MM.1S (cell line): Measurements from ENCODE around the gene CCDC71L.

Experiments
- DNase-seq: peaks from one replicate; pipeline ENCODE4 v3.0.0-alpha.2; 2015
- H2AFZ ChIP-seq: fragments of 300-600 bp; sonication (generic); 2 replicates; pipeline ENCODE4 v1.6.0; 2016; ENCODE audit warnings: antibody characterized with exemption, low read length
- H3F3A ChIP-seq: fragments of 300-600 bp; sonication (generic); 2 replicates; pipeline ENCODE4 v1.6.1; 2016; ENCODE audit warnings: mild to moderate bottlenecking, antibody characterized with exemption, low read length, moderate library complexity, mixed read lengths; ENCODE audit not compliant: insufficient read depth
- H3K27ac ChIP-seq: fragments of 300-600 bp; sonication (generic); 2 replicates; pipeline ENCODE4 v1.5.1; 2016; ENCODE audit warnings: mild to moderate bottlenecking, low read length
- H3K27me3 ChIP-seq: fragments of 300-600 bp; sonication (generic); replicated peaks from 2 replicates; pipeline ENCODE4 v1.6.0; 2016; ENCODE audit warnings: low read length; ENCODE audit not compliant: insufficient read depth
- H3K36me3 ChIP-seq: fragments of 300-600 bp; sonication (generic); replicated peaks from 2 replicates; pipeline ENCODE4 v1.6.1; 2016; ENCODE audit warnings: mild to moderate bottlenecking, low read length, mixed read lengths; ENCODE audit not compliant: insufficient read depth
- H3K4me1 ChIP-seq: fragments of 300-600 bp; sonication (generic); 2 replicates; pipeline ENCODE4 v1.6.1; 2016; ENCODE audit warnings: low read length, mixed read lengths
- H3K4me2 ChIP-seq: fragments of 300-600 bp; sonication (generic); 2 replicates; pipeline ENCODE4 v1.6.0; 2016; ENCODE audit warnings: low read depth, low read length
- H3K4me3 ChIP-seq: fragments of 300-600 bp; sonication (generic); 2 replicates; pipeline ENCODE4 v1.5.1; 2016; ENCODE audit warnings: low read length, mixed read lengths
- H3K79me2 ChIP-seq: fragments of 300-600 bp; sonication (generic); 2 replicates; pipeline ENCODE4 v1.6.1; 2016; ENCODE audit warnings: mixed run types, low read length, mixed read lengths
- H3K9ac ChIP-seq: fragments of 300-600 bp; sonication (generic); 2 replicates; pipeline ENCODE4 v1.6.1; 2016; ENCODE audit warnings: low read length, mixed read lengths
- H3K9me2 ChIP-seq: fragments of 300-600 bp; sonication (generic); replicated peaks from 2 replicates; pipeline ENCODE4 v1.6.1; 2016; ENCODE audit warnings: mild to moderate bottlenecking, low read length, mixed read lengths; ENCODE audit not compliant: insufficient read depth
- H3K9me3 ChIP-seq: fragments of 300-600 bp; sonication (generic); replicated peaks from 2 replicates; pipeline ENCODE4 v1.6.1; 2016; ENCODE audit warnings: mild to moderate bottlenecking, low read length, mixed read lengths; ENCODE audit not compliant: insufficient read depth
- H4K20me1 ChIP-seq: fragments of 300-600 bp; sonication (generic); 2 replicates; pipeline ENCODE4 v1.6.1; 2016; ENCODE audit warnings: mild to moderate bottlenecking, low read length, moderate library complexity, mixed read lengths; ENCODE audit not compliant: insufficient read depth
- EZH2 ChIP-seq: fragments of 300-600 bp; sonication (generic); optimal IDR thresholded peaks from 2 replicates; pipeline ENCODE3; 2017; ENCODE audit warnings: low read depth, mild to moderate bottlenecking, antibody characterized with exemption, low read length, mixed read lengths
- EZH2phosphoT487 ChIP-seq: fragments of 300-600 bp; sonication (generic); IDR thresholded peaks from 2 replicates; pipeline ENCODE4 v1.6.1; 2018; ENCODE audit warnings: antibody characterized with exemption, low read length
- TF ChIP-seq, protein P1 (sequence below): fragments of 300-600 bp; sonication (generic); IDR thresholded peaks from 2 replicates; pipeline ENCODE4 v1.5.1; 2016; ENCODE audit warnings: antibody characterized with exemption, low read length, mixed read lengths

Gene CCDC71L

DNA sequence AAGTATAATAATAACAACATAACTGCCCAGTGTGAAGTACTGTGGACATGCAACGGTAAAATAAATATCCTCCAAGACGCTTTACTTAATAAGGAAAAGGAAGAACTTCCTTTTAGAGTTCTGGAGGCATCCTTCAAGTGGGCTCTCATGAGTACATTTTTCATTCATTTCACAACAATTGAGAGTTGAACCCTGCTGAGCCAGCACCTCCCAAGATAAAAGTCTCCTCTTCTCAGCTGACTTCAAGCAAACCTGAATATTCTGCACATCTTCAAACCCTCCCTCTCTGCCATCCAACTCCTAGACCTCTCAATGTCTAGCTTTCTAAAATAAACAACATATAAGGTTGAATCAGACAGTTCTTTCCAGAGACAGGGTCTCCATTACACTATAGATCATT lies 7.5 kb downstream of the CCDC71L start:
- no peaks in the 10 kb centered on the region for H3K9me2 ChIP-seq
- H3K9ac ChIP-seq: no peak overlapping the region
- no peak overlapping the region for H3K4me2 ChIP-seq
- peaks cover 8% of the 10 kb centered on the region for H3K4me1 ChIP-seq
- H4K20me1 ChIP-seq: no peaks in the 10 kb centered on the region
- no peaks in the 10 kb centered on the region for H3K36me3 ChIP-seq
- H3K4me3 ChIP-seq: no peak overlapping the region
- no peak for DNase-seq
- no peak overlapping the region for H2AFZ ChIP-seq
- H3F3A ChIP-seq: no peaks in the 10 kb centered on the region
- H3K79me2 ChIP-seq: no peaks in the 10 kb centered on the region
- TF ChIP-seq, protein P1, sequence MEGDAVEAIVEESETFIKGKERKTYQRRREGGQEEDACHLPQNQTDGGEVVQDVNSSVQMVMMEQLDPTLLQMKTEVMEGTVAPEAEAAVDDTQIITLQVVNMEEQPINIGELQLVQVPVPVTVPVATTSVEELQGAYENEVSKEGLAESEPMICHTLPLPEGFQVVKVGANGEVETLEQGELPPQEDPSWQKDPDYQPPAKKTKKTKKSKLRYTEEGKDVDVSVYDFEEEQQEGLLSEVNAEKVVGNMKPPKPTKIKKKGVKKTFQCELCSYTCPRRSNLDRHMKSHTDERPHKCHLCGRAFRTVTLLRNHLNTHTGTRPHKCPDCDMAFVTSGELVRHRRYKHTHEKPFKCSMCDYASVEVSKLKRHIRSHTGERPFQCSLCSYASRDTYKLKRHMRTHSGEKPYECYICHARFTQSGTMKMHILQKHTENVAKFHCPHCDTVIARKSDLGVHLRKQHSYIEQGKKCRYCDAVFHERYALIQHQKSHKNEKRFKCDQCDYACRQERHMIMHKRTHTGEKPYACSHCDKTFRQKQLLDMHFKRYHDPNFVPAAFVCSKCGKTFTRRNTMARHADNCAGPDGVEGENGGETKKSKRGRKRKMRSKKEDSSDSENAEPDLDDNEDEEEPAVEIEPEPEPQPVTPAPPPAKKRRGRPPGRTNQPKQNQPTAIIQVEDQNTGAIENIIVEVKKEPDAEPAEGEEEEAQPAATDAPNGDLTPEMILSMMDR: no peak
- no peak for TF ChIP-seq EZH2
- TF ChIP-seq EZH2phosphoT487: no peak
- no peaks in the 10 kb centered on the region for H3K27me3 ChIP-seq
- H3K27ac ChIP-seq: no peak overlapping the region
- H3K9me3 ChIP-seq: no peaks in the 10 kb centered on the region

DNA sequence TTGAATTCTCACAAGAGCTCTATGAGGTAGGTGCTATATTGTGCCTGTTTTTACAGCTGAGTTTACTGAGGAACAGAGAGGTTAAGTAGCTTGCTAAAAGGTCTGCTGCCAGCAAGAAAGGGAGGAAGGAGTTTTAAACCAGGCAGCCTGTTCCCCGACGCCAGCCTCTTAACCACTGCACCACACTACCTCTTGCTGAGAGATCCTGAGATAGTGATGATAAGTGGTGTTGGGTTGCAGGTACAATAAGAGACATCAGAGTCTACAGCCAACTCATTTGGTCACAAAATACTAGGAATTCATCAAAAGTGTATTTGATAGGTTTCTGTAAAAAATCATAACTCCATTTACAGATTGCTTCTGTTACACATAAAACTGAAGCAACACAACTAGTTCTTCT lies 8.0 kb downstream of the CCDC71L start:
- H3K4me2 ChIP-seq: no peak overlapping the region
- no peaks in the 10 kb centered on the region for H3K9me3 ChIP-seq
- no peak for DNase-seq
- H3K36me3 ChIP-seq: no peaks in the 10 kb centered on the region
- H3F3A ChIP-seq: no peaks in the 10 kb centered on the region
- no peak overlapping the region for H3K27ac ChIP-seq
- no peak for TF ChIP-seq EZH2phosphoT487
- TF ChIP-seq, protein P1: no peak
- TF ChIP-seq EZH2: no peak
- peaks cover 8% of the 10 kb centered on the region for H3K4me1 ChIP-seq
- H3K9ac ChIP-seq: no peak overlapping the region
- no peak overlapping the region for H2AFZ ChIP-seq
- H3K4me3 ChIP-seq: no peak overlapping the region
- H4K20me1 ChIP-seq: no peaks in the 10 kb centered on the region
- no peaks in the 10 kb centered on the region for H3K9me2 ChIP-seq
- no peaks in the 10 kb centered on the region for H3K79me2 ChIP-seq
- no peaks in the 10 kb centered on the region for H3K27me3 ChIP-seq

DNA sequence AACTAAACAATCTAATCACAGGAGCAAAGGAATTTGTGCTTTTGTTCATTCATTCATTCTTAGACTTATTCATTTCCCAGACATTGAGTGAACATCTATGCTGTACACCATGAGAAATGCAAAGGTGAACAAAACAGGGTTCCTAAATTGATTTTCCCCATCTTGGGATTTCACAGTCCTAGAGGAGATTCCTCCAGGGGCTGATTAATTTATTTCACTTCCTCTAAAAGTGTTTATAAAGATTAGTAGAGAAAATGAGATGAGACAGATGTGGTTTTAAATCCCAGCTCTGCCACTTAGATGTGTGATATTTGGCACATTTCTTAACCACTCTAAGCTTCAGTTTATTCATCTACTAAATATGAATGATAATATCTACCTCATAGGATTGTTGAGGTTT lies 8.9 kb downstream of the CCDC71L start:
- Histone ChIP-seq H3K27ac (no peak overlapping the region), H3K4me2 (no peak overlapping the region), H3F3A (no peaks in the 10 kb centered on the region), H3K9ac (no peak overlapping the region), H3K9me2 (no peaks in the 10 kb centered on the region), H3K36me3 (no peaks in the 10 kb centered on the region), H2AFZ (no peak overlapping the region), H3K4me1 (peaks cover under 1% of the 10 kb centered on the region; the same call in 1 of the 2 replicates), H3K9me3 (no peaks in the 10 kb centered on the region), H3K79me2 (no peaks in the 10 kb centered on the region), H3K27me3 (no peaks in the 10 kb centered on the region), H4K20me1 (no peaks in the 10 kb centered on the region), H3K4me3 (no peak overlapping the region)
- TF ChIP-seq, protein P1: no peak
- TF ChIP-seq EZH2phosphoT487 (no peak), EZH2 (no peak)
- DNase-seq: no peak
